ENCODE measurements around the gene NANOS3. TPM values are rescaled to one million over a fixed set of nuclear protein-coding genes. Genes with fewer than 3 reads are reported as not detected.

NANOS3 gene
- total RNA-seq, 1 donor from 2014 or later, result 0.69 TPM

DNA sequence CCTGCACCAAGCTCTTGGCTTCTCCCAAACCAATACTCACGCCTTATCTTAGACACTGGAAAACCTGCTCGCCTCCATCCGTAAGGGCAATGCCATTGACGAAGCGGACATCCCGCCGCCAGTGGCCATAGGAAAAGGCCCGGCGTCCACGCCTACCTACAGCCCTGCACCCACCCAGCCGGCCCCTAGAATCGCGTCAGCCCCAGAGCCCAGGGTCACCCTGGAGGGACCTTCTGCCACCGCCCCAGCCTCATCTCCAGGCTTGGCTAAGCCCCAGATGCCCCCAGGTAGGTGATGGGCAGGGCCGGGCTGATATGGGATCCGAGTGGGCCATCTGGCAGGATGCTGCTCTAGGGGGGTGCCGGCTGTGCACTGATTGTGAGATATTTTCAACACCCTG, 36.4 kb downstream of the NANOS3 start:
- no peak for DNase-seq (ENCODE audit: low spot score)
- Mint-ChIP-seq H3K4me3 (ENCODE audit: unreplicated experiment) (no peak overlapping the region), H3K4me1 (ENCODE audit: unreplicated experiment) (no peaks in the 10 kb centered on the region), H3K36me3 (ENCODE audit: low read depth, unreplicated experiment) (peaks cover 11% of the 10 kb centered on the region), H3K9me3 (ENCODE audit: unreplicated experiment) (no peaks in the 10 kb centered on the region), H3K27ac (ENCODE audit: unreplicated experiment) (no peak overlapping the region), H3K27me3 (ENCODE audit: unreplicated experiment) (peaks cover 2% of the 10 kb centered on the region)
- TF ChIP-seq CTCF (IDR thresholded peaks at IDR 0.05; ENCODE audit: unreplicated experiment), result no peak

- H3K27me3 Mint-ChIP-seq (ENCODE audit: unreplicated experiment), result peaks cover 2% of the 10 kb centered on the region
- peaks cover 9% of the 10 kb centered on the region for H3K36me3 Mint-ChIP-seq (ENCODE audit: low read depth, unreplicated experiment)
- no peak for TF ChIP-seq CTCF (IDR thresholded peaks at IDR 0.05; ENCODE audit: unreplicated experiment)
- DNase-seq (ENCODE audit: low spot score), result no peak
- H3K9me3 Mint-ChIP-seq (ENCODE audit: unreplicated experiment), result no peaks in the 10 kb centered on the region
- no peak overlapping the region for H3K4me3 Mint-ChIP-seq (ENCODE audit: unreplicated experiment)
- H3K27ac Mint-ChIP-seq (ENCODE audit: unreplicated experiment), result no peak overlapping the region
- no peaks in the 10 kb centered on the region for H3K4me1 Mint-ChIP-seq (ENCODE audit: unreplicated experiment)
Observed at GRCh38 chr19:13914777-13915176, 37.8 kb downstream of the NANOS3 start.

GRCh38 chr19:13917888-13918406, 41.0 kb downstream of the NANOS3 start:
- H3K4me1 Mint-ChIP-seq (ENCODE audit: unreplicated experiment), result no peaks in the 10 kb centered on the region
- DNase-seq (ENCODE audit: low spot score), result no peak
- H3K36me3 Mint-ChIP-seq (ENCODE audit: low read depth, unreplicated experiment), result peaks cover 34% of the 10 kb centered on the region

DNA sequence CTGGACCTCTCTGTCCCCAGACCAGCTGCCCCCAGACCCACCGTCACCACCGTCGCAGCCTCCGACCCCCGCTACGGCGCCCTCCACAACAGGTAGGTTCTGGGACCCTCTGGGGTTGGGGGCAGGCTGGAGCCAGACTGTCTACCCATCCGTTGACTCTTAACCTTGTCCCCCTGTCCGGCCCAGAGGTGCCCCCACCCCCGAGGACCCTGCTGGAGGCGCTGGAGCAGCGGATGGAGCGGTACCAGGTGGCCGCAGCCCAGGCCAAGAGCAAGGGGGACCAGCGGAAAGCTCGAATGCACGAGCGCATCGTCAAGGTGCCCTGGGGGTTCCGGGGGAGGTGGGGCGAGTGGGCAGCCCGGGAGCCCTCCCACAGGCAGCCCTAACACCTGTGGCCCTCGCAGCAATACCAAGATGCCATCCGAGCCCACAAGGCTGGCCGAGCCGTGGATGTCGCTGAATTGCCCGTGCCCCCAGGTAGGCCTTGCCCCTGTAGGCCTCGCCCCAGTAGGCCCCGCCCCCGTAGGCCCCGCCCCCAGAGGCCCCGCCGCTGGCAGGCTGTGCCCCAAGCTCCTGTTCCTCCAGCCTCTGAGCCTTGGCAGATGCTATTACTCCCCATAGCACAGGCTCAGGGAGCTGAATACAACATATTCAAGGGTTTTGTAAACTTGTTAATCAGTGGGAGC, 41.9 kb downstream of the NANOS3 start:
- no peak overlapping the region for H3K27ac Mint-ChIP-seq (ENCODE audit: unreplicated experiment)
- H3K9me3 Mint-ChIP-seq (ENCODE audit: unreplicated experiment), result no peaks in the 10 kb centered on the region
- TF ChIP-seq CTCF (IDR thresholded peaks at IDR 0.05; ENCODE audit: unreplicated experiment), result no peak
- H3K36me3 Mint-ChIP-seq (ENCODE audit: low read depth, unreplicated experiment), result peaks cover 30% of the 10 kb centered on the region
- no peak for DNase-seq (ENCODE audit: low spot score)
- H3K4me1 Mint-ChIP-seq (ENCODE audit: unreplicated experiment), result no peaks in the 10 kb centered on the region
- no peak overlapping the region for H3K4me3 Mint-ChIP-seq (ENCODE audit: unreplicated experiment)
- peaks cover 2% of the 10 kb centered on the region for H3K27me3 Mint-ChIP-seq (ENCODE audit: unreplicated experiment)

More at GRCh38 chr19:13917888-13918406, 41.0 kb downstream of the NANOS3 start:
- peaks cover 2% of the 10 kb centered on the region for H3K27me3 Mint-ChIP-seq (ENCODE audit: unreplicated experiment)
- TF ChIP-seq CTCF (IDR thresholded peaks at IDR 0.05; ENCODE audit: unreplicated experiment), result no peak
- H3K27ac Mint-ChIP-seq (ENCODE audit: unreplicated experiment), result no peak overlapping the region
- H3K9me3 Mint-ChIP-seq (ENCODE audit: unreplicated experiment), result no peaks in the 10 kb centered on the region
- no peak overlapping the region for H3K4me3 Mint-ChIP-seq (ENCODE audit: unreplicated experiment)

DNA sequence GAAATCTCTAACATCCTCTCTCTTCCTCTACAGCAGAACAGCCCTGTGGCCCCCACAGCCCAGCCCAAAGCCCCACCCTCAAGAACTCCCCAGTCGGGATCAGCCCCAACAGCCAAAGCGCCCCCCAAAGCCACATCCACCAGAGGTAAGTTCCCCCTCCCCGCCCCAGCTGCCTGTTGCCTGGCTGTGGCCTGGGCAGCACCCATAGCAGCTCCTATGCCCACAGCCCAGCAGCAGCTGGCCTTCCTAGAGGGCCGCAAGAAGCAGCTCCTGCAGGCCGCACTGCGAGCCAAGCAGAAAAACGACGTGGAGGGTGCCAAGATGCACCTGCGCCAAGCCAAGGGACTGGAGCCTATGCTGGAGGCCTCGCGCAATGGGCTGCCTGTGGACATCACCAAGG, 43.6 kb downstream of the NANOS3 start:
- Mint-ChIP-seq H3K4me3 (ENCODE audit: unreplicated experiment) (no peak overlapping the region), H3K9me3 (ENCODE audit: unreplicated experiment) (no peaks in the 10 kb centered on the region), H3K36me3 (ENCODE audit: low read depth, unreplicated experiment) (peaks cover 31% of the 10 kb centered on the region), H3K4me1 (ENCODE audit: unreplicated experiment) (no peaks in the 10 kb centered on the region), H3K27me3 (ENCODE audit: unreplicated experiment) (peaks cover 2% of the 10 kb centered on the region), H3K27ac (ENCODE audit: unreplicated experiment) (no peak overlapping the region)
- TF ChIP-seq CTCF (IDR thresholded peaks at IDR 0.05; ENCODE audit: unreplicated experiment), result no peak
- no peak for DNase-seq (ENCODE audit: low spot score)

All from endothelial cell (in vitro differentiated cells).